Transverse colon (tissue), 4 donors: ENCODE measurements around the gene WNT7A. TPM values are rescaled to one million over a fixed set of nuclear protein-coding genes. Genes with fewer than 3 reads are reported as not detected.

Experiments used
- DNase-seq: peaks from one replicate; pipeline ENCODE4 v3.0.0-alpha.2; 2019
- H3K27ac ChIP-seq, 4 donors: fragments of 200-600 bp; sonication (generic); 2 replicates each; pipeline ENCODE4 v1.5.1; 2016 to 2018; ENCODE audit warnings: inconsistent platforms in 4 of 4
- H3K27me3 ChIP-seq: fragments of 200-600 bp; sonication (generic); 2 replicates; pipeline ENCODE4 v1.5.1; 2017; ENCODE audit warnings: inconsistent platforms
- H3K36me3 ChIP-seq, 4 donors: fragments of 200-600 bp; sonication (generic); 2 replicates each; pipeline ENCODE4 v1.5.1; 2017 to 2019; ENCODE audit warnings: inconsistent platforms in 4 of 4
- H3K4me1 ChIP-seq, 4 donors: fragments of 200-600 bp; sonication (generic); 2 replicates each; pipeline ENCODE4 v1.5.1; 2017 to 2020; ENCODE audit warnings: inconsistent platforms in 4 of 4
- H3K4me3 ChIP-seq, 4 donors: fragments of 200-600 bp; sonication (generic); 1 replicate in 1 of 4; 2 replicates in 3 of 4; pipeline versions ENCODE4 v1.5.1 to v1.6.1; 2017 to 2019; ENCODE audit warnings: inconsistent platforms in 4 of 4
- H3K9me3 ChIP-seq, 2 donors: fragments of 200-600 bp; sonication (generic); 2 replicates each; pipeline ENCODE4 v1.5.1; 2017 to 2019; ENCODE audit warnings: inconsistent platforms in 2 of 2
- CTCF ChIP-seq, 5 experiments: fragments of 200-600 bp in 3 of 5; fragments of 450-650 bp in 2 of 5; sonication (generic) in 3 of 5; IDR thresholded peaks; 1 replicate in 2 of 5; 2 replicates in 3 of 5; pipeline ENCODE4 v1.5.1; 2016 to 2017; ENCODE audit warnings: antibody characterized with exemption in 5 of 5, inconsistent platforms in 3 of 5, mild to moderate bottlenecking in 2 of 5, moderate library complexity in 1 of 5
- EP300 ChIP-seq: sonication (generic); formaldehyde crosslinking; IDR thresholded peaks from one replicate; pipeline ENCODE4 v1.6.1; 2017; ENCODE audit warnings: antibody characterized with exemption, low read depth
- POLR2A ChIP-seq: fragments of 450-650 bp; IDR thresholded peaks from one replicate; pipeline ENCODE4 v1.6.1; 2016; ENCODE audit warnings: antibody characterized with exemption, mild to moderate bottlenecking, moderate library complexity
- POLR2AphosphoS5 ChIP-seq, 3 donors: sonication (generic); formaldehyde crosslinking; IDR thresholded peaks; one replicate each; pipeline ENCODE4 v1.6.1; 2016; ENCODE audit warnings: antibody characterized with exemption in 3 of 3
- WGBS, 2 donors: methylation state at CpG; one replicate each; pipeline ENCODE4 v1.1.5; 2018; ENCODE audit warnings: low coverage in 1 of 2; 5-methylcytosine and 5-hydroxymethylcytosine counted together
- in situ Hi-C, 4 donors: fragments of 200-750 bp; cut with MboI; loops; one replicate each; pipeline versions ENCODE4 v1.15.0 to v1.15.1; 2017; ENCODE audit warnings: low sequenced_read_pairs in 3 of 4, low pct_ligation_motif_present in 1 of 4, low pct_unique_long_range_greater_than_20kb in 1 of 4
- intact Hi-C: fragments of 100-400 bp; cut with DNase I; formaldehyde crosslinking; loops from one replicate; pipeline ENCODE4 v1.15.1; 2023; ENCODE audit warnings: low total_unique reads
- total RNA-seq, 4 donors: library from RNA; depleted of rRNA; stranded (reverse); fragments of >200 nt; gene quantifications; one replicate each; pipeline ENCODE4 v1.1.0, GENCODE V29; 2016

Gene WNT7A
- total RNA-seq, 4 donors from 2014 or later, result not detected

GRCh38 chr3:13867732-13868131, 12.1 kb downstream of the WNT7A start:
- Histone ChIP-seq H3K27ac (no peak overlapping the region), H3K4me3 (no peak overlapping the region), H3K4me1 (no peaks in the 10 kb centered on the region), H3K9me3 (no peaks in the 10 kb centered on the region), H3K27me3 (peaks cover 14% of the 10 kb centered on the region), H3K36me3 (no peaks in the 10 kb centered on the region)
- in situ Hi-C loops, result no loop called here
- intact Hi-C loops, result no loop called here
- WGBS, 2 donors, result 83 to 86% methylated on average over 1 to 3 of the region's 3 CpGs
- no peak for DNase-seq
- TF ChIP-seq POLR2A (no peak), EP300 (no peak)

- Histone ChIP-seq H3K9me3 (no peaks in the 10 kb centered on the region), H3K4me1 (no peaks in the 10 kb centered on the region), H3K4me3 (no peak overlapping the region), H3K36me3 (no peaks in the 10 kb centered on the region), H3K27ac (no peak overlapping the region), H3K27me3 (peaks cover 25% of the 10 kb centered on the region)
- in situ Hi-C loops (no loop called here), intact Hi-C loops (no loop called here)
- no peak for TF ChIP-seq POLR2AphosphoS5 (IDR thresholded peaks at IDR 0.05)
- TF ChIP-seq POLR2A, result no peak
- TF ChIP-seq CTCF (IDR thresholded peaks at IDR 0.05), result no peak
- no peak for TF ChIP-seq EP300
- WGBS, 2 donors, result 41 to 44% methylated on average over 7 to 14 of the region's 14 CpGs
- no peak for DNase-seq
Observed at GRCh38 chr3:13866041-13866965, 13.6 kb downstream of the WNT7A start.

GRCh38 chr3:13865581-13865980, 14.3 kb downstream of the WNT7A start:
- no peaks in the 10 kb centered on the region for H3K9me3 ChIP-seq
- H3K27me3 ChIP-seq, result peaks cover 31% of the 10 kb centered on the region
- intact Hi-C loops, result no loop called here
- no peaks in the 10 kb centered on the region for H3K4me1 ChIP-seq
- H3K36me3 ChIP-seq, result no peaks in the 10 kb centered on the region
- H3K4me3 ChIP-seq, result no peak overlapping the region
- TF ChIP-seq EP300, result no peak
- no peak for TF ChIP-seq CTCF (IDR thresholded peaks at IDR 0.05)
- no peak for TF ChIP-seq POLR2AphosphoS5 (IDR thresholded peaks at IDR 0.05)
- TF ChIP-seq POLR2A, result no peak
- in situ Hi-C loops, result no loop called here
- WGBS, 2 donors, result 32 to 37% methylated on average over 4 to 7 of the region's 7 CpGs
- no peak overlapping the region for H3K27ac ChIP-seq
- no peak for DNase-seq

GRCh38 chr3:13865106-13865505, 14.8 kb downstream of the WNT7A start:
- peaks cover 33% of the 10 kb centered on the region for H3K27me3 ChIP-seq
- no peaks in the 10 kb centered on the region for H3K36me3 ChIP-seq
- WGBS, 2 donors, result 70% methylated on average over 4 of the region's 4 CpGs; no CpG with 5 or more reads in 1 of the 2 donors

More at GRCh38 chr3:13865106-13865505, 14.8 kb downstream of the WNT7A start:
- DNase-seq, result no peak
- Histone ChIP-seq H3K27ac (no peak overlapping the region), H3K9me3 (no peaks in the 10 kb centered on the region), H3K4me1 (no peaks in the 10 kb centered on the region), H3K4me3 (no peak overlapping the region)
- TF ChIP-seq POLR2A (no peak), CTCF (IDR thresholded peaks at IDR 0.05) (no peak), POLR2AphosphoS5 (IDR thresholded peaks at IDR 0.05) (no peak), EP300 (no peak)
- in situ Hi-C loops, result no loop called here
- intact Hi-C loops, result no loop called here
